GM12873 (cell line): ENCODE data around the gene DLG2.

Experiments used
- CTCF ChIP-seq: IDR thresholded peaks from 2 replicates; pipeline ENCODE4 v1.5.1; 2012; ENCODE audit warnings: low read depth, mild to moderate bottlenecking, moderate library complexity, low read length, control low read depth; ENCODE audit not compliant: insufficient read depth; ENCODE audit errors: missing control alignments

The DLG2 gene

GRCh38 chr11:84003181-84003580 lies 1624.0 kb downstream of the DLG2 start:
- TF ChIP-seq CTCF: no peak

GRCh38 chr11:83998921-83999320 lies 1628.2 kb downstream of the DLG2 start:
- TF ChIP-seq CTCF: no peak

- TF ChIP-seq CTCF: no peak
These were observed 1636.9 kb downstream of the DLG2 start for GRCh38 chr11:83990160-83990733.

GRCh38 chr11:83982825-83983224 lies 1644.3 kb downstream of the DLG2 start:
- no peak for TF ChIP-seq CTCF

GRCh38 chr11:83979593-83979992 lies 1647.6 kb downstream of the DLG2 start:
- no peak for TF ChIP-seq CTCF

GRCh38 chr11:83978942-83979341 lies 1648.2 kb downstream of the DLG2 start:
- TF ChIP-seq CTCF: no peak

GRCh38 chr11:83976086-83976485 lies 1651.1 kb downstream of the DLG2 start:
- TF ChIP-seq CTCF: no peak

GRCh38 chr11:83972536-83972935 lies 1654.6 kb downstream of the DLG2 start:
- no peak for TF ChIP-seq CTCF
